ENCODE results near the gene CERS6.

- TF ChIP-seq CTCF (IDR thresholded peaks at IDR 0.05): no peak
- TF ChIP-seq EP300 (IDR thresholded peaks at IDR 0.05): no peak
Measured at GRCh38 chr2:168731616-168732015, 275.5 kb downstream of the CERS6 start.
